GM21390 (cell line): ENCODE results near the gene BCAS3.
"Not testable (repeated sequence)": the region's sequence is repeated elsewhere in the genome, so short reads cannot be mapped to it uniquely, and the experiment has no call there.

ENCODE experiments used
- ATAC-seq: cut with Tn5 transposase; IDR thresholded peaks from one replicate; pipeline ENCODE4 v1.9.1; 2021; ENCODE audit not compliant: unreplicated experiment

The BCAS3 gene

GRCh38 chr17:61422869-61423268 is 745.2 kb downstream of the BCAS3 start:
- ATAC-seq, result no peak

- ATAC-seq, result no peak
Observed at GRCh38 chr17:61423967-61424649, 746.5 kb downstream of the BCAS3 start.

DNA sequence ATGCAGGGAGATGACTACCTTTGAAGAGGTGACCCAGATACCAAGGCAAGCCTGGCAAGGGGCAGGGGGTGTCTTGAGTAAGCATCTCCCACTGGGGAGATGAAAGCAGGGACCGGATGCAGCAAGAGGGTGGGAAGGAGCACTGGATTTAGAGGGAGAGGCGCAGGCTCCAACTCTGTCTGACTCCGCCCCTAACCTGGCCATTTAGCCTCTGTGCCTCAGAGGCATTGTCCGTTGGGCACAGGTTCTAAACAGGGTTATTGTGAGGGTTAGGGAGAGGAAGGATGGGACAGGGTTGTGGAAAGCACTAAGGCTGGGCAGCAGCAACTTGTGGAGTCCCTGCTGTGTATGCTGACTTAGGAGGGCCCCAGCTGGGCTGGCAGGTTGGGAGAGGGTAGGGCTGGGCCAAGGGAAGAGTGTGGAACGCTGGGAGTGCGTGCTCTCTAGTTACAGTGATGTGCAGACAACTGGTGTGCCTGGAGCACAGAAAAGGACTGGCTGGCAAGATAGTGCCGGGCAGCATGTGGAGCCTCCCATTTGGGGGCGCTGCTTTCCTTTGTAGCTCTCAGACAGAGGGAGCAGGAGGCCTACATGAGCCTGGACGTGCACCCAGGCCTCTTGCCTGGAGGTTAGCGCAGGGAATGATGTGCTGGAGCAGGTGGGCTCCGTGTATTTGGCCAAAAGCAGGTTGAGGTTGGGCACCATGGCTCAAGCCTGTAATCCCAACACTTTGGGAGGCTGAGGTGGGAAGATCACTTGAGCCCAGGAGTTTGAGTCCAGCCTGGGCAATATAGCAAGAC is 748.2 kb downstream of the BCAS3 start:
- no peak for ATAC-seq

- ATAC-seq, result no peak
Observed at GRCh38 chr17:61426482-61427304, 749.0 kb downstream of the BCAS3 start.

- ATAC-seq, result no peak
Observed at GRCh38 chr17:61427567-61427966, 749.9 kb downstream of the BCAS3 start.

DNA sequence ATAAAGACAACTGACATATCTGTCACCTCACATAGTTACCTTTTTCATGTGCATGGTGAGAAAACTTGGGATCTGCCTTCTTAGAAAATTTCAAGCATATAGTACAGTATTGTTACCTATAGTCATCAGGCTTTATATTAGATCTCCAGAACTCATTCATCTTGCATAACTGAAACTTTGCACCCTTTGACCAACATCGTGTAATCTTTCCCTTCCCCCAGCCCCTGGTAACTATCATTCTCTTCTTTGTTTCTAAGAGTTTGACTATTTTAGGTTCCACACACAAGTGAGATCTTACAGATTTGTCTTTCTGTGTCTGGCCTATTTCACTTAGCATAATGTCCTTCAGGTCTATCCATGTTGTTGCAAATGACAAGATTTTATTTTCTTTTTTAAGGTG is 751.6 kb downstream of the BCAS3 start:
- ATAC-seq, result no peak

- not testable (repeated sequence) for ATAC-seq
Observed at GRCh38 chr17:61429831-61430230, 752.2 kb downstream of the BCAS3 start.

DNA sequence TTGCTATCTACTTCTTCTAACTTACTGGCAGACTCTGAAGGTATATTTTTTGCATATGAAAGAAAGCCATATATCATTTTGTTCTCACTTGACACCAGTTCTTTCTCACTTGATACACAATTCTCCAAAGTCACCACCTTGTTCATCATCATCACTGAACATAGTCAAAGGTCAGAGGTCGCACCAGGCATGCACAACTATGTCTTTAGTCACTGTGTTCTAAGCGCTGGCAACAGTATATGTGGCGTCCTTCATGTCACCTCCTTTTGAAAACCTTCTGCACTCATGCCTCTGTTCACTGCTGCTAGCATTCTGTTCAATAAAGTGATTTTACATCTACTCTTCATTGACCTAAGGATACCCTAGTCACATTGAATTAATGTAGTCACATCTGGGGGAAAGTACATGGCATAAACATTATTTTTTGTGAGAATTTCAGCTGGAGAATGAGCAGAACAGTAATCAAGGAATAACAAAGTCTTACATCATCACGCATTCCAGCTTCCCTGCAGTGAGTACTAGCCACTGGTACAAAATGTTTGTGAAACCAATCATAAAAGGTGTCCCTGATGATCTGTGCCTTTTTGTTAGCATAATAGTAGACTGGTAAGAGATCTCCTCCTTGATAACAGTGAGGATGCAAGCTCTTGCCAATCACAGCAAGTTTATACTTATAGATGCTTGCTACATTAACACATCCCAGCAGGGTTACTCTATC is 754.1 kb downstream of the BCAS3 start:
- ATAC-seq, result no peak

GRCh38 chr17:61436273-61436672 is 758.6 kb downstream of the BCAS3 start:
- ATAC-seq, result no peak

DNA sequence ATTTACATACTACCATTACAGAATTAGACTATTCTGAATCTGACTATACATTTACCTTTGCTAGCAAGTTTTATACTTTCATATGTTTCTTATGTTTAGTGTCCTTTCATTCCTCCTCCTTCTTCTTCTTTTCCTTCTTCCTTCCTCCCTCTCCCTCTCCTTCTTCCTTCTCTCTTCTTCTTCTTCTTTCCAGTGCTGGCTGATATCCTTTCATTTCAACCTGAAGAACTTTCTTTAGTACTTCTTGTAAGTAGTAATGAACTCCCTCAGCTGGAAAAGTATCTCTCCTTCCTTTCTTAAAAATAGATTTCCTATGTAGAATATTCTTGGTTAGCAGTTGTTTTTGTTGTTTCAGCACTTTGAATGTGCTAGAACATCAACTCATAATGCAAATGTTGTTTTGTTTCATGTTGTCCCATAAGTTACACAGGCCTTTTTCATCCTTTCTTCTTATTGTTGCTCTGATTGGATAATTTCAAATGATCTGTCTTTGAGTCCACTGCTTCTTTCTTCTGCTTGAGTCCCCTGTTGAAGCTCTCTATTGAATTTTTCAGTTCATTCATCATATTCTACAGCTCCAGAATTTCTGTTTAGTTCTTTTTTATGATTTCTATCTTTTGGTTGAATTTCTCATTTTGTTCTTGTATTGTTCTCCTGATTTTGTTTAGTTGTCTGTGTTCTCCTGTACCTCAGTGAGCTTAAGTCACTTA is 759.5 kb downstream of the BCAS3 start:
- ATAC-seq, result no peak

DNA sequence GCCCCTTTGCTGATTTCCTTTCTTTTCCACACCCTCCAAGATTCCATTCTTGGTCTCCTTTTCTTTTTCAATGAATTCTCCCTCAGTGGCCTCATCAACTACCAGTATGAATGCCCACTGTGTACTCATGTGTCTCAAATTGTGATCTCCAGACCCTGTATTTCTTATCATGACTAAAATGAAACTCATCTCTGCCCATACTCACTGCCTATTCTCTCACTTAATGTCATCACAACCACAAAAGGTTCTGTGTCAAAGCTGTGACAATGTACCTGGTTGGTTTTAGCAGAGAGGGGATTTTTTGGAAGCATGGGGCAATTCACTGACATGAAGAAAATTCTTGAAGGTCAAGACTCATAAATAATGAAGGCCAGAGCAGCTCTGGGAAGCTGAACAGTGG is 763.0 kb downstream of the BCAS3 start:
- no peak for ATAC-seq

DNA sequence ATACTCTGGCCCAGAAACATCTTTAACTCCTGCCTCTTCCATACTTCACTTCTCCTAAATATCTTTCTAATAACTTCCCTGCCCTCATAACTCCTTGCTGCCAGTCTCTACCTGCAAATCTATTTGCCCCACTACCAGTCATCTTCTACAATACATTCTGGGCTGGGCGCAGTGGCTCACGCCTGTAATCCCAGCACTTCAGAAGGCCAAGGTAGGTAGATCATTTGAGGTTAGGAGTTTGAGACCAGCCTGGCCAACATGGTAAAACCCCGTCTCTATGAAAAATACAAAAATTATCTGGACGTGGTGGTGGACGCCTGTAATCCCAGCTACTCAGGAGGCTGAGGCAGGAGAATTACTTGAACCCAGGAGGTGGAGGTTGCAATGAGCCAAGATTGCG is 763.9 kb downstream of the BCAS3 start:
- not testable (repeated sequence) for ATAC-seq

DNA sequence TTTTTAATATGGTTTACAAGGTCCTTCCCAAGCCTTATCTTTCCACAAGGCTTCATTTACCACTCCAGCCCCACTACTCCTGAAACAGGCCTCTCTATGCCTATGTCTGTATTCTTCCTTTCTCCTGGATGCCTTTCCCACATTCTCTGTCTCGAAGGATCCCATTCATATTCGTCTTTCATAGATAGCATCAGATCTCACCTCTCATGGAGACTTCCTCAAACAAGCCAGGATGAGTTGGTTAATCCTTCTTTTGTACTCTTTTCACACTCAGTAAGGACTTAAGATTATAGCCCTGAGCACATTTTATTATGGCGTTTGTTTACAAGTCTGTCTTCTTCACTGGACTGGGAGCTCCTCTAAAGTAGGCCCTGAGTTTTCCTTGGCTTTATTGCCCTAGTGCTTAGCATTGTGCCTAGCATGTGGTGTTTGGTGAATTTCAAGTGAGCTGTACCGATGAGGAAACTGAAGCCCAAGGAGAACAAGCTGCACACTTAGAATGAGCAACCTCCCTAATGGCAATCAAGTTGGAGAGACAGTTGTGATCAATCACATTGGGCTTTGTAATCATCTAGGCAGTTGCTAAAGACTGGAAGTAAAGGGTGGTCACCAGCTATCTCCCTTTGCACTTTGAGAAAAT is 764.6 kb downstream of the BCAS3 start:
- no peak for ATAC-seq
